Embryonic facial prominence (tissue), 1 donor: ENCODE results near the gene UBE3D.
"Not testable (repeated sequence)": the region's sequence is repeated elsewhere in the genome, so short reads cannot be mapped to it uniquely, and the experiment has no call there.

ENCODE experiments used
- DNase-seq: peaks from one replicate; pipeline ENCODE4 v3.0.0-alpha.2; 2016; ENCODE audit errors: extremely low spot score

UBE3D gene

GRCh38 chr6:82914511-82914910, 151.1 kb downstream of the UBE3D start:
- no peak for DNase-seq

- DNase-seq: no peak
These were observed 154.8 kb downstream of the UBE3D start for GRCh38 chr6:82910820-82911219.

GRCh38 chr6:82910395-82910794, 155.2 kb downstream of the UBE3D start:
- no peak for DNase-seq

GRCh38 chr6:82909551-82909950, 156.1 kb downstream of the UBE3D start:
- DNase-seq: no peak

- DNase-seq: no peak
These were observed 157.0 kb downstream of the UBE3D start for GRCh38 chr6:82908661-82909060.

GRCh38 chr6:82906951-82907350, 158.7 kb downstream of the UBE3D start:
- no peak for DNase-seq

- DNase-seq: no peak
These were observed 159.2 kb downstream of the UBE3D start for GRCh38 chr6:82906489-82906888.

GRCh38 chr6:82904860-82905259, 160.8 kb downstream of the UBE3D start:
- DNase-seq: no peak

GRCh38 chr6:82904257-82904656, 161.4 kb downstream of the UBE3D start:
- DNase-seq: no peak

GRCh38 chr6:82902290-82902689, 163.4 kb downstream of the UBE3D start:
- no peak for DNase-seq

GRCh38 chr6:82894653-82895259, 170.9 kb downstream of the UBE3D start:
- DNase-seq: no peak

GRCh38 chr6:82893889-82894652, 171.6 kb downstream of the UBE3D start:
- no peak for DNase-seq

GRCh38 chr6:82891503-82891902, 174.1 kb downstream of the UBE3D start:
- not testable (repeated sequence) for DNase-seq

GRCh38 chr6:82891076-82891475, 174.6 kb downstream of the UBE3D start:
- no peak for DNase-seq

- DNase-seq: no peak
These were observed 175.4 kb downstream of the UBE3D start for GRCh38 chr6:82890240-82890639.

- DNase-seq: no peak
These were observed 176.5 kb downstream of the UBE3D start for GRCh38 chr6:82889143-82889542.

- DNase-seq: no peak
These were observed 183.1 kb downstream of the UBE3D start for GRCh38 chr6:82882363-82883023.

- DNase-seq: no peak
These were observed 184.1 kb downstream of the UBE3D start for GRCh38 chr6:82881519-82881918.

GRCh38 chr6:82878812-82879211, 186.8 kb downstream of the UBE3D start:
- DNase-seq: no peak

- DNase-seq: no peak
These were observed 188.1 kb downstream of the UBE3D start for GRCh38 chr6:82877213-82878195.

- DNase-seq: no peak
These were observed 190.0 kb downstream of the UBE3D start for GRCh38 chr6:82875573-82876185.
